Ammon's horn (tissue), 1 donor: ENCODE results near the gene OR52A5.
"Not testable (repeated sequence)": the region's sequence is repeated elsewhere in the genome, so short reads cannot be mapped to it uniquely, and the experiment has no call there.

Experiments used
- DNase-seq: peaks from one replicate; pipeline ENCODE4 v3.0.0-alpha.2; 2016; ENCODE audit warnings: low spot score

Gene OR52A5

DNA sequence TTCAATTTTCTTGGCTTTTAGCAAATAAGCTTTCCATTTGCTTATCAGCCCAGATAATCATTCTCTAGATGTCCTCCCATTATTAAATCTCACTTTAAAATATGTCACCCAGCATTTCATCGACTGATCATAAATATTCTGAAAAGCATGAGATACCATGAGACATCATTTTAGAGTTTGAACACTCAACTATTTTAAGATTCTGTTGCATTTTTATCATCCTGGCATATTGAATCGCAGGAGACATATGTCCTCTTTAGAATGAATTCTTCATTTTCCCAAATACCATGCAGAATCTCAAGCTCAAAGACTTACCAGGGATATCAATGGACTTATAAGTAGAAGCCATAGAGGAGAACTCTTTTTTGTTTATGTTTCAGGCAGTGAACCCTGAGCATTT is at the start of gene OR52A5:
Gene OR52A5 (minus strand): TSS at position 361 of the 400 bp plus-strand sequence. CDS start 5,714 bp downstream, outside the sequence.
- no peak for DNase-seq

DNA sequence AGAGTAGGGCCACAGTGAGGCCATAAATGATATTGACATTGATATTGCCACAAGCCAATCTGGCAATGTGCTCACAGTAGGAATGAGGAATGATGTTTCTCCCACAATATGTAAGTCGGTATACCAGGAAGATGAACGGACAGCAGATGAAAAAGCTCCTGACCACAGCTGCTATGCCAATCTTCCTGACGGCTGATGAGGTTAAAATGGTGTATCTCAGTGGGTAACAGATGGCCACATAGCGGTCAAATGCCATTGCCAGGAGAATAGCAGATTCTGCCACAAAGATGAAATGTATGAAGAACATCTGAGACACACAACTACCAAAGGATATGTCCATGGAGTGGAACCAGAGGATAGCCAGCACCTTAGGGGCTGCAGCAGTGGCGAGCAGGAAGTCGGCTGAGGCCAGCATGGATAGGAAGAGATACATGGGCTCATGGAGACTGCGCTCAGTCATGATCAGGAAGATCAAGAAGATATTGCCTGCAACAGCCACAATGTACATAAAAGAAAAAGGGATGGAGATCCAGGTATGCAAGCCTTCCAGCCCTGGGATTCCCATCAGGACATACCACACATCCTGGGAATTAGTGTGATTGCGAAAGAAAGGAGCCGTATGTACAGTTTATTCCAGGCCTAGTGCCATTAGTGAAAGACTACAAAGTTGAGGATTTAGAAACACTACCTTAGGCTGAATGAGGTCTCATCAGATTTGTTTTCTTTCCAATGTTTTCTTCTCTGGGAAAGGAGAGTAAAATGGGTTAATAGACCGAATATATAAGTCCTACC is 40.1 kb upstream of the OR52A5 start:
- no peak for DNase-seq

DNA sequence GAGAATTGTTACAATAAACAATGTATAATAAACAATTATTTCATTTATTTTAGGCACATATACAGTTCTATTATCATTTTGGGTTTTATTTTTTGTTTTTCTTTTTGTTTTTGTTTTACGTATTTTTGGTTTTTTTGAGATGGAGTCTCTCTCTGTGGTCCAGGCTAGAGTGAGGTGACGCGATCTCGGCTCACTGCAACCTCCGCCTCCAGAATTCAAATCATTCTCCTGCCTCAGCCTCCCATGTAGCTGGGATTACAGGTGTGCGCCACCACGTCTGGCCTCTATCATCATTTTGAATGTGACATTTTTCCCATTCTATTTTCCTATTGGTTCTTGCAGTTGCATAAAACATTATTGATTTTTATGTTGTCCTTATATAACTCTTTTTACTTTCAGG is 36.8 kb upstream of the OR52A5 start:
- DNase-seq, result no peak

DNA sequence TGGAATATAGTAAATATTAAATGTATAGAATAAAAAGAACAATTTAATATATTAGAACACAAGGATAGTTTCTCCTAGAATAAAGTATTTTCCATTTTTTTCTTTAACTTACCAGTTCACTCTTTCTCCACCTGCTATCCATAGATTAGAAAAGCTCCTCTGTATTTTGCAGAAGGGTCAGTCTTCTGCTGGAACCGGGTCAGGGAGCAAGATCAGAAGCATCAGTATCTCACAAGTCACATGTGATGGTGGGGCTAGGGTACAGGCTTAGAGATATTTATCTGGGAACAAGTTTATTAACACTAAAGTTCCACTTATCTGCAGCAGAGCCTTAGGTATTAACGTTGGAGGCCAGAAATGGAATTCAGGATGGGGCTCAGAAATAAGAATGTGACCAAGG is 33.7 kb upstream of the OR52A5 start:
- DNase-seq, result no peak

DNA sequence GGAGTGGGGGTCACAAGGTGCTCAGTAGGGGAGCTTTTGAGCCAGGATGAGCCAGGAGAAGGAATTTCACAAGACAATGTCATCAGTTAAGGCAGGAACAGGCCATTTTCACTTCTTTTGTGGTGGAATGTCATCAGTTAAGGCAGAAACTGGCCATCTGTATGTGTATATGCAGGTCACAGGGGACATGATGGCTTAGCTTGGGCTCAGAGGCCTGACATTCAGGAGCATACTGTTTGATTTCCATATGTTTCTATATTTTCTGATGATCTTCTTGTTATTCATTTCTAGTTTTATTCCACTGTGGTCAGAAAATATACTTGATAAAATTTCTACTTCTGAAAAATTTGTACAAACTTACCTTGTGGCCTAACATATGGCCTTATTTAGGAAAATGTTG is 27.7 kb upstream of the OR52A5 start:
- DNase-seq, result not testable (repeated sequence)

DNA sequence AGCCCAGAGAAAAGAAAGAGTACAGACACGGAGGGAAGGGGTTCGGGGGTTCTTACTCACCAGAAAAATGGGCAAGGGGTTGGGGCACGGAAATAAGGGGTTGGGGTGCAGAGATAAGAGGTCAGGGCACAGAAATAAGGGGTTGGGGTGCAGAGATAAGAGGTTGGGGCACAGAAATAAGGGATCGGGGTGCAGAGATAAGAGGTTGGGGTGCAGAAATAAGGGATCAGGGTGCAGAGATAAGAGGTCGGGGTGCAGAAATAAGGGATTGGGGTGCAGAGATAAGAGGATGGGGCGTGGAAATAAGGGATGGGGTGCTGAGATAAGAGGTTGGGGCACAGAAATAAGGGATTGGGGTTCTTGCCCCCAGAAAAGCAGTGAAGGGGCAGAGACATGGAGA is 26.7 kb upstream of the OR52A5 start:
- DNase-seq, result not testable (repeated sequence)

DNA sequence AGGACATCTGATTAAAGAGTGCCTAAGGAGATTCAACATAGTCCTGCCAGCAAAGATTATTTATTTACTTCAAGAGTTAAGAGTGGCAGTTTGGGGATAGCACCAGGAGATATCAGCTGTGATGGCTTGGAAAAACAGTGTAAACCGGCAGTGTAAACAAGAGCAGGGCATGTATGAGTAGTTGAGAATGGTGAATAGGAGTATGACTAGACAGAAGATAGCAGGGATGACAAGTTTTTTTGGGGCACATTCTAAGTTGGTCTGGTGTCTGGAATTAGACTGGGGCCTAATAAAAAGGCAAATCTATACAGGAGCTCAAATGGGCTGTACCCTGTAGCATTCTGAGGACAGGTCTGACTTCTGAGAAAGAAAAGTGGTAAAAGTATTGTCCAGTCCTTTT is 22.9 kb upstream of the OR52A5 start:
- DNase-seq, result not testable (repeated sequence)

DNA sequence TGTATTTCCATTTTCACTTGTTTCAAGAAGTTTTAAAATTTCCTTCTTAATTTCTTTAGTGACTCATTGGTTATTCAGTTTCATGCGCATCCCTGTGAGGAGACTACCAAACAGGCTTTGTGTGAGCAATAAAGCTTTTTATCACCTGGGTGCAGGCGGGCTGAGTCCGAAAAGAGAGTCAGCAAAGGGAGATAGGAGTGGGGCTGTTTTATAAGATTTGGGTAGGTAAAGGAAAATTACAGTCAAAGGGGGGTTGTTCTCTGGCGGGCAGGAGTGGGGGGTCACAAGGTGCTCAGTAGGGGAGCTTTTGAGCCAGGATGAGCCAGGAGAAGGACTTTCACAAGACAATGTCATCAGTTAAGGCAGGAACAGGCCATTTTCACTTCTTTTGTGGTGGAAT is 22.1 kb upstream of the OR52A5 start:
- DNase-seq, result not testable (repeated sequence)

DNA sequence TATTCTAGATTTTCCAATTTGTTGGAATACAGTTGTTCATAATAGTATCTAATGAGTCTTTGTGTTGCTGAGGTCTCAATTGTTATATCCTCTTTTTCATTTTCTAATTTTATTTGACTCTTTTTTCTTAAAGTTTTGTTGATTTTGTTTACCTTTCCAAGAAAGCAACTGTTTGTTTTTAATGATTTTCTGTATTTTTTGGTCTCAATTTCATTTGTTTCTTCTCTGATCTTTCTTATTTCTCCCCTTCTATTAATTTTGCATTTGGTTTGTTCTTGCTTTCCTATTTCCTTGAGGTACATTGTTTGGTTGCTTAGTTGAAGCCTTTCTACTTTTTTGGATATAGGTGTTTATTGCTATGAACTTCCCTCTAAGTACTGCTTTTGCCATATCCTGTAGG is 21.6 kb upstream of the OR52A5 start:
- DNase-seq, result no peak

DNA sequence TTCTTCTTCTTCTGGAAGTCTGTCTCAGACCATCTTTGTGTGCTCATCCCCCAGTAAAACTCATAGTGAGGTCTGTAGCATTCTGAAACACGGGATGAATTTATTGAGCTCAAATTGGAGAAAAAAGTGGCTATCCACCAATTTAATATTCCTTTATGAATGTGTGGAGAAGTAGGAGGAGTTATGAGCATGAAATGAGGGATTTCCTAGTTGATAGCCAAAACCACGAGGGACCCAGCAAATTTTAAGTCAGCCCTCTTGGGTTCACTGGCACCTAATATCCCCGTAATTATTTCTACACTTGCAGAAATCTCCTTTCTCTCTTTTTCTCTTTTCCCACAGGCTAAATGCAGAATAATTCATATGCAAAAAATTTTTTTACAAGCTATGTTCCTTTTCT is 16.5 kb upstream of the OR52A5 start, which contains the start of gene OR52A1:
Gene OR52A1 (minus strand): TSS at position 101 of the 400 bp plus-strand sequence. CDS start 2,388 bp downstream, outside the sequence.
- DNase-seq, result no peak

DNA sequence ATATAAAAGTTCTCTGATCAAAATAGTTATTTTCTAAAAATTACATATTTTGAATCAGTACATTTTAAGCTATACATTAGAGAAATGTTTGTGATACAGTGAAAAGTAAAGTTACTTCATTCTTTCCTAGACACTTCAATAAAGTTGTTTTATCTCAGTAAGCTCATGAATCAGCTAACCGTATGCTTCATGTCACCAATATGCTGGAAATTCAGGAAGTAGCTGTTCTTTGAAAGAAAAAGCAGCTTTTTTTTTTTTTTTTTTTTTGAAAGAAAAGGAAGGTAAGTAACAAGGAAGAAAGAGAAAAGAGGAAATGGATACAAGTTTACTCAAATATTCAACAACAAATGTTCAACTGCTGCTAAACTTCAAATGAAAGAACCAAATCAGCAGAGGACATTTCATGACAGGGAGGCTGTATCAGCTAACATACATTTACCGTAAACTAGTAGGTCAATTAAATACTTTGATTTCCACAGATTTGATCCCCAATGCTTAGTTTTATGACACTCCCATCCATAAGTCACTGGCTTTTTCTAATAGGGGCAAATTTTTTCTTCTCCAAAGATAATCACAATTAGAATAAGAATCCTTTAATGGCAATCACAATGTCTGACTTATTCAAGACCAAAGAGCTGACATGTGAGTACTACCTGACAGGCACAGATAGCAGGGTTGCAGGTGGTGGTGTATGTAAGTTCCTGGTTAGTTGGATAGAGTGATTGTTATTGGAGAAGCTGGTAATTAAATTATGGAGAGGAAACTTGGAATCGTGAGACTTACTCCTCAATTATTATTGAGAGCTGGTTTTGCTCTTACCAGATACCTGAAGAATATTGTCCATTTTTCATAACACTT is 15.6 kb upstream of the OR52A5 start:
- no peak for DNase-seq

DNA sequence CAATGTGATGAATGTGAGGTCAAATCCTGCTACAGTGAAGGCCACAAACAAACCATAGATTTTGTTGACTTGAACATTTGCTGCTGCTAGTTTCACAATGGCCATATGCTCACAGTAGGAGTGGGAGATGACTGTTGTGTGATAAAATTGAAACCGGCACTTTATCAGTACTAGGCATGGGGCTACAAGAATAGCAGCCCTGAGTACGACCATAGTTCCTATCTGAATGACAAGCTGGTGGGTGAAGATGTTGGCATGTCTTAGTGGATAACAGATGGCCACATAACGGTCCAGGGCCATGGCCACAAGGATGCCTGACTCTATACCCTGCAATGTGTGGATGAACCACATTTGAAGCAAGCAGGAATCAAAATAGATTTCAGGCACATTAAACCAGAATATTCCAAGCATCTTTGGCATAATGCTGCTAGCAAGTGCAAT is 13.6 kb upstream of the OR52A5 start:
- peak; percentile 42 for DNase-seq

DNA sequence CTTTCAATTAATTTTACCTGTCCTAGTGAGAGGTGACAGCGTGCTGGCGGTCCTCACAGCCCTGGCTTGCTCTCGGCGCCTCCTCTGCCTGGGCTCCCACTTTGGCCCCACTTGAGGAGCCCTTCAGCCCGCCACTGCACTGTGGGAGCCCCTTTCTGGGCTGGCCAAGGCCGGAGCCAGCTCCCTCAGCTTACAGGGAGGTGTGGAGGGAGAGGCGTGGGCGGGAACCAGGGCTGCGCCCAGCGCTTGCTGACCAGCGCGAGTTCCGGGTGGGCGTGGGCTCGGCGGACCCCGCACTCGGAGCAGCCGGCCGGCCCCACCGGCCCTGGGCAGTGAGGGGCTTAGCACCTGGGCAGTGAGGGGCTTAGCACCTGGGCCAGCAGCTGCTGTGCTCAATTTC is 6.0 kb upstream of the OR52A5 start:
- not testable (repeated sequence) for DNase-seq

DNA sequence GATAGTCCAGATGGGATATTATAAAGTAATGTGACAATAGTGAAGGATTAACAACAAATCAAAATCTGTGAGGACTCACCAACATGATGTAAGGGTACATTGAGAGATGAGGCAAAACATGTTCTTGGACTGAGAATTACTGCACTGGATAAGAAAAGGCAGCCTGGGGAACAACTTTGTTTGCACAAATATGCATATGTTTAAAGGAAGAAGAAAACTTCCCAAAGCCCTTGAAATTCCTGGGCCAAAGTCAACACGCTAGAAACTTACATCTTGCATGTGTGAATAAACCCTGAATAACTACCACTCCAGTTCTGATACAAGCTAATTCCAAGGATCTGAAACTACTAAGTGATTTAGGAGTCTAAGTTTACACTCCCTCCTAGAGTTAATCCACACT is 1.1 kb downstream of the OR52A5 start:
- DNase-seq, result no peak

DNA sequence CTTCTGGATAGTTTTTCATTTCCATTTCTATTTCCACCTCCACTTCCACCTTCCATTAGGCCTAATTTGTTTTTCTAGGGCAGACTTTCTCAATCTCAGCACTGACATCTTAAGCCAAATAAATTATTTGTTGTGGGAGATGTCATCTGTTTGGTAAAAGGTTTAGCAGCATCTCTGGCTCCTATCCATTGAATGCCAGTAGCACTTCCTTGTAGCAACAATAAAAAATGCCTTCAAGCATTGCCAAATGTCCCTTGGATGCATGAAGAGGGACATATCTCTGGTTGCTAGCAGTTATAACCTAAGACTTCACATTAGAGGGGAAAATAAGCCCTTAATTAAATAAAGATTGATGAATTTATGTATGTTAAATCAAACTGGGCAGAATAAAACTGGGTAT is 1.9 kb downstream of the OR52A5 start:
- DNase-seq, result no peak

DNA sequence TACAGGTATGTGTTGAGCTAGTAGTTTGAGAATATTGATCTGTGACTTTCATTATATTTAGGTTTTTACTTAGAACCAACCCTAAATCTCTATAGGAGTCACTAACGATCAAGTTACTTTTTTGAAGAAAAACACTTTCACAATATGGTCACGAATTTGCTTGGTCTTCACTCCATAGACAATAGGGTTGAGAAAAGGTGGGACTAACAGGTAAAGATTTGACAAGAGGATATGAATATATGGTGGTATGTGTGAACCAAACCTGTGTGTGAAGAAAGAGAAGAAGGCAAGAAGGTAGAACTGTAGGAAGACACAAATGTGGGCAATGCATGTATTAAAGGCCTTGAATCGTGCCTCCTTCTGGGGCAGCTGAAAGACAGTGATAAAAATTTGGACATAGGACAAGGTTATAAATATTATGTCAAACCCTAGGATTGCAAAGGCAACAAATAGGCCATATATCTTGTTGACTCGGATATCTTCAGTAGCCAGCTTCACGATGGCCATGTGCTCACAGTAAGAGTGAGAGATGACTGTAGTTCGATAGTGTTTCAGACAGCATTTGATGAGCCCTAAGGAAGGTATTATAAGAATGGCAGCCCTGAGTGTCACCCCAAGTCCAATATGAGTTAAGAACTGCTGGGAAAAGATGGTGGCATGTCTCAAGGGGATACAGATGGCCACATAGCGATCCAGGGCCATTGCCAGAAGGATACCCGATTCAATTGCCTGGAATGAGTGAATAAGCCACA is 6.4 kb downstream of the OR52A5 start:
- no peak for DNase-seq

DNA sequence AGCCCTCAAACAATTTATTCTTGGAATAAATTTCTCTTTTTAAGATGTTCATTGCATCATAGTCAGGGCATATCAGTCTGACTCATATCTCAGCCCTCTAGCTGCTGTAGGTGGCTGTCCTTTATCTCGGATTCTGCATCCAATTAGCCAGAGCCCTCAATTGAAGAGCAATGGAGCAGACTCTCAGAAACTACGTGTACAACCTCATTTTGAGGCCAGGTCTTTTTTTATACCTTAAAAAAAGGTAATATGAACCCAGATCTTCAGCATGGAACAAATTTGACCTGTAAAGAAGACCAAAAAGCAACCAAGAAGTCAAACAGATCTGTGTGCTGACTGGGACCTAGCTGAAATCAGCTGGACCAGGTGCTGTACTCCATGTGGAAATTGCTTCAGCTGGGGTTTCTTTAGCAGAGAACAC is 8.7 kb downstream of the OR52A5 start:
- no peak for DNase-seq

DNA sequence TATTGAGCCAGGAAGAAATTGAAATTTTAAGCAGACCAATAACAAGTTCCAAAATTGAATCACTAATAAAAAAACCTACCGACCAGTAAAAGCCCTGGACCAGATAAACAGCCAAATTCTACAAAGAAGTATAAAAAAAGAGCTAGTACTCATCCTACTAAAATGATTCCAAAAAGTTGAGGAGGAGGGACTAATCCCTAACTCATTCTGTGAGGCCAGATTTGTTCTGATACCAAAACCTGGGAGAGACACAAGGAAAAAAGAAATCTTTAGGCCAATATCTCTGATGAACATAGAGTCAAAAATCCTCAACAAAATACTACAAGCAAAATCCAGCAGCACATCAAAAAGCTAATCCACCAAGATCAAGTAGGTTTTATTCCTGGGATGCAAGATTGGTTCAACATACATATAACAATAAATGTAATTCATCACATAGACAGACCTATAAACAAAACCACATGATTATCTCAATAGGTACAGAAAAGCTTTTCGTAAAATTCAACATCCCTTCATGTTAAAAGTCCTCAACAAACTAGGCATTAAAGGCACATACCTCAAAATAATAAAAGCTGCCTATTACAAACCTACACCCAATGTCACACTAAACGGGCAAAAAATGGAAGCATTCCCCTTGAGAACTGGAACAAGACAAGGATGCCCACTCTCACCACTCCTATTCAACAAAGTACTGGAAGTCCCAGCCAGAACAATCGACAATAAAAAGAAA is 13.1 kb downstream of the OR52A5 start:
- DNase-seq, result no peak

DNA sequence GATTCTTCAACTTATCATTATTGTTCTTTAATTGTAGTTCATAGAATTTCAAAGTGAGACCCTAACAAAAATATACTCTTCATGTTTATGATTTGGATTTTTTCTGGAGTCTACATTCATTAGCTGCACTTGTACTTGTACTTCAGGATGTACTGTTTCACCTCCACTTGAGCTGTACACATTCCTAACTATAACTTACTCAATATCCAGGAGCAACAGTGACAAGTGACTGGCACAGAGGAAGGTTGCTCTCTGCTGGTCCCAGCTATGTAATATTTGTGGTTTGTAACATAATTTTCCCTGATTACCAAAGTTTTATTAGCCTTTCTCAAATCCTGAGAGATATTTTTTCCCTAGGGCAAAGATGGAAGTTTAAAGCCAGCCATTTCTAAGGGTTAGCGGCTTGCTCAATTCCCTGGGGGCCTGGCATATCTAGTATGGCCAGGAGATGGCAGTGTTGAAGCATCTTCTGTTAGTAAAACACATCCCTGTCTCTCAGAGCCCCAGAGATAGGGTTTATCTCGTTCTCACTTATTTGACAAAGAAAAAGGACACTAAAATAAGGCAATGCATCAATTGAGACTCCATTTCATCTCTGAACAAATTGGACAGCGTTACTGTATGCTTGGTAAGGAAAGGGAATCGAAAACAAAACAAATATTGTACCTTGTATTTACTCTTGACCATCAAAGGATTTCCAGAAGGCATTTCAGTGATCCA is 14.2 kb downstream of the OR52A5 start:
- DNase-seq, result peak; percentile 79

DNA sequence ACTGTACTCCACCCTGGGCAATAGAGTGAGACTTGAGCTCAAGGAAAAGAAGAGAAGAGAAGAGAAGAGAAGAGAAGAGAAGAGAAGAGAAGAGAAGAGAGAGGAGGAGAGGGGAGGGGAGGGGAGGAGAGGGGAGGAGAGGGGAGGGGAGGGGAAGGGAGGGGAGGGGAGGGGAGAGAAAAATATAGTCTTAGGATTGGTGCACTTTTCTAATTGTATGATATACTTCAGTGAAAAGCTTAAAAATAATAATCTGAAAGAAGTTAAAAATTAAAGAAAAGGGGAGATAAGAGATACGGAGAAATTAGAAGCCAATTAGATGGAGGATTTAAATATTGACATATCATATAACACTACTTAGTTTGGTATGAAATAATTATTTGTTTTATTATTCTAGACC is 19.3 kb downstream of the OR52A5 start:
- DNase-seq, result no peak

DNA sequence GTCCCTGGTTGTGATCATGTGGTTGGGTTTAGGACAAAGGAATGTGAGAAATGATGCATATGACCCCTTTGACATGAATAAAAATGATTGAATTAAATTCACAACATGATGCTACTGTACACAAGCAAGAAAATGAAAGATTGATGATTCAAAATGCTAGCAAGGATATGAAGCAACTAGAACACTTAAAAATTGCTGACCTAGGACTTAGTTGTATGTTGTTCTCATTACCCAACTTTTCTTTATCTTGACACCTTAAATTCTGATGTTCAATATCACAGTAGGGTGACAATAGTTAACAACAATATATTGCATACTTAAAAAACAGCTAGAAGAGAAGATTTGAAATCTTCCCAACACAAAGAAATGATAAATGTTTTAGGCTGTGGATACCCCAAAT is 20.6 kb downstream of the OR52A5 start:
- DNase-seq, result no peak
